Measurements from ENCODE around the gene SAMM50.

The SAMM50 gene

DNA sequence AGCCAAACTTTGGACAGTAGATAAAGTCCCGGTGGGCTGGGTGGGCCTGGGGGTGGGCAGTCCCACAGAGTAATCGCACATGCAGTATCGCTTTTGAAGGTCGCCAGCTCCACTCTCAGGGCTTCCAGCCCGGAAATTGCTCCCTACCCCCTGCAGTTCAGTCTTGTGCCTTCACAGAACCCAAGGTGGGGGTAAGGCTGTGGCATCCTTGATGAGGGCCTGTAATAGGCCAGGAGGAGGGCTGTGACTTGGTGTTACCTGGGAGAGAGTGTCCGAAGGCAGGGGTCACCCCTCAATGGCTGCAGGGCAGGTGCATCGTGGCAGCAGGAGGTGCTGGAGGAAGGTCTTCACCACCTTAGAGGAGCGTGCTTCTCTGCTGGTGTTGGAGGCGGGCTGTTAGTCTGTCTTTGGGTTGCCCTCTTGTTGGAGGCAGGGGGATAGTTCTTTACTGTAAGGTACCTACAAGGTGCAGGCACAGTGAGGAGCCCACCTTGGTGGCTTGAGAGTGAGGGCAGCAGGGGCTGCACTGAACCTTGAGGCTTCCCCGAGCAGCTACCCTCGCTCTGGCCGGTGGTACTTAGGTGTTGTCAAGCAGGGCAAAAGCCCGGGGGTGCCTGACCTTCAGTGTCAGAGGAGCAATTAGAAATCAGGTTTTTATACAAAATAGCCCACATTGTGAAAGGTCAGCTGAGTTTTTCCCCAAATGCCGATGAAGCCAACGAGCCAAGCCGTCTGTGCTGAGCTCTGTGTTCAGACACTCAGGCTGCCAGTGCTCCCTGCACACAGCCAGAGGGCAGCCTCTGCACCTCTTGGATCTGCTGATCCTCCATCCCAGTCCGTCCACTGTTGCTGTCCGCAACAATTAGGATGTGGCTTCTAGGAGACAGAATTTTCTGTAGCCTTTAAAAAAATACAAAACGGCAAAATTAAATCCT, 21.9 kb downstream of the SAMM50 start:
- DNase-seq (ENCODE audit: extremely low read depth in 1 of 2, low read depth in 1 of 2), result no peak

- no peak for DNase-seq (ENCODE audit: extremely low read depth in 1 of 2, low read depth in 1 of 2)
These were observed 23.3 kb downstream of the SAMM50 start for GRCh38 chr22:43978558-43978957.

DNA sequence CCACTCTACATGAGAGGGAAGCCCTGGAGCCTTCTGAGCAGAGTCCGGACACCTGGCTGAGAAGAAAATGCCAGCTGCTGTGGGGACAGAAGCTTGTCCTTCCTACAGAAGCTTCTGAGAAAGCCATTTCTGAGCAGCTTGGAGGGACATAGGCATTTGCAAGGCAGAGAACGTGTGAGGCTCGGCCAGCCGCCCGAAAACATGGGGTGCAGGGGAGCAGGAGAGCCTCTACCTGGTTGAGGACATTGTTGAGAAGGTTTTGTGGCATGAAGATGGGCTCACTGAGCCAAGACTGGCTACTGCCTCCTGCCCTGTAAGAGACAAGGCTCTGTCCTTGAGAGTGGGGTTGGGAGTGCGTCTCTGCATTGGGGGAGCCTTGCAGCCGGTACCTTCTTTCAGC, 25.3 kb downstream of the SAMM50 start:
- no peak for DNase-seq (ENCODE audit: extremely low read depth in 1 of 2, low read depth in 1 of 2)

DNA sequence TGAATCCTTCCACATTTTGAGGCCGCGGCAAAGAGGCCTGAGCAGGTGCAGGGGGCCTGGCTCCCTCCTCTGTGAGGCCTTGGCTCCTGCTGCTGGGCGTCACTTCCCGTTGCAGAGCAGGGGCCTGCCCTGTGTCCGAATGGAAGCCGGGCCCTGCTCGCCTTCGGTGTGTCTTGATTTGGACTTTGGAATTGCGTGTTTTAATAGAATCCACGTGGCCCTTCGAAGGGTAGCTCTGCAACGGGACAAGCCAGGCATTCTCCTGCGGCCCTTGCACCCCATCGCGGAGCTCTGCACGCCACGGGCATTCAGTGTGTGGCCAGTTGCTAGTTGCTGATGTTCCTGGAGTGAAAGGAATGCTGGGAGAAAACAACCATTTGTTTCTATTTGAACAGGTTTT, 25.8 kb downstream of the SAMM50 start:
- no peak for DNase-seq (ENCODE audit: extremely low read depth in 1 of 2, low read depth in 1 of 2)

- DNase-seq (ENCODE audit: extremely low read depth in 1 of 2, low read depth in 1 of 2), result no peak
These were observed 28.6 kb downstream of the SAMM50 start for GRCh38 chr22:43983808-43984207.

GRCh38 chr22:43985532-43985931, 30.3 kb downstream of the SAMM50 start:
- no peak for DNase-seq (ENCODE audit: extremely low read depth in 1 of 2, low read depth in 1 of 2)

GRCh38 chr22:43988116-43988820, 33.0 kb downstream of the SAMM50 start:
- no peak for DNase-seq (ENCODE audit: extremely low read depth in 1 of 2, low read depth in 1 of 2)

GRCh38 chr22:43988960-43989359, 33.7 kb downstream of the SAMM50 start:
- DNase-seq (ENCODE audit: extremely low read depth in 1 of 2, low read depth in 1 of 2), result no peak

GRCh38 chr22:43990044-43990443, 34.8 kb downstream of the SAMM50 start:
- no peak for DNase-seq (ENCODE audit: extremely low read depth in 1 of 2, low read depth in 1 of 2)

GRCh38 chr22:43991316-43992020, 36.2 kb downstream of the SAMM50 start:
- no peak for DNase-seq (ENCODE audit: extremely low read depth in 1 of 2, low read depth in 1 of 2)

DNA sequence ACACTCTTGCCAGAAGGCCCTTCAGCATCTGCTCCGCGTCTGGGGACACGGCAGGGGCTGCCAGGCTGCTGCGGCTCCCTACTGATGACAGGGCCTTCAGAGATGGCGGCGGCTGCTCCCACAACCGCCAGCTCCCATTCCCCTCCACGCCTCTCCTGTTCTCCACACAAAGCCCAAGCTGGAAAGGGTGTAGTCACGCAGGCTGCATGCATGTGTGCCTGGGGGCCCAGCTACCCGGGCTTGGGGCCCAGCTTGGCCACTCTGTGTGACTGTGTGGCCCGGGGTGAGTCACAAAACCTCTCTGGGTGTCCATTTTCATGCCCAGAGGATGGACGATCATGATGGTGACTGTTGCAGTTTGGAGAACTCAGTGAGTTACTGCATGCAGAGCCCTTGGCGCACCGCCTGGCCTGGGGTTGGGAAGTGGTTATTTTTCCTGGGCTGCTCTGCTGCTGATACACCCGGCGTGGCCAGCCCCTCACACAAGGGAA, 37.1 kb downstream of the SAMM50 start:
- no peak for DNase-seq (ENCODE audit: extremely low read depth in 1 of 2, low read depth in 1 of 2)

- peak; percentile 14 to 26 for DNase-seq (ENCODE audit: extremely low read depth in 1 of 2, low read depth in 1 of 2)
These were observed 38.0 kb downstream of the SAMM50 start for GRCh38 chr22:43993072-43993760.

- no peak for DNase-seq (ENCODE audit: extremely low read depth in 1 of 2, low read depth in 1 of 2)
These were observed 38.8 kb downstream of the SAMM50 start for GRCh38 chr22:43994006-43994405.

DNA sequence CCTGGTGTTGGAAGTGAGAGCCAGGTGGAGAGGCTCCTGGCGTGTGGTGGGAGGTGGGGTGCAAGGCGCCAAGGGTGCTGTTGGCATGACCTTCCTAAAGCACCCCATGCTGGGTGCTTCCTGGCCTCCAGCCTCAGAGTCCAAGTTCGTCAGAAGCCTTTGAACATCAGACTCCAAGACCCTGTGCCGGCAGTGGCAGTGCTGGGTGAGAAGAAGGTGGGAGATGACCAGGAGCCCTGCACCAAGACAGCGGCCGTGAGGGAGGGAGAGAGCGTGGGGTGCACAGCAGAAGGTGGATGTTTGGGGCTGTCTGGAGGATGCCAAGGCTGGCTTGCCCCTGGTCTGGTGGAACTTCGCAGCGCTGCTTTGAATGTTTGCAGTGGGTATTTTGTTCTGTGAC, 39.2 kb downstream of the SAMM50 start:
- DNase-seq (ENCODE audit: extremely low read depth in 1 of 2, low read depth in 1 of 2), result no peak

GRCh38 chr22:43995057-43995685, 39.9 kb downstream of the SAMM50 start:
- no peak for DNase-seq (ENCODE audit: extremely low read depth in 1 of 2, low read depth in 1 of 2)

DNA sequence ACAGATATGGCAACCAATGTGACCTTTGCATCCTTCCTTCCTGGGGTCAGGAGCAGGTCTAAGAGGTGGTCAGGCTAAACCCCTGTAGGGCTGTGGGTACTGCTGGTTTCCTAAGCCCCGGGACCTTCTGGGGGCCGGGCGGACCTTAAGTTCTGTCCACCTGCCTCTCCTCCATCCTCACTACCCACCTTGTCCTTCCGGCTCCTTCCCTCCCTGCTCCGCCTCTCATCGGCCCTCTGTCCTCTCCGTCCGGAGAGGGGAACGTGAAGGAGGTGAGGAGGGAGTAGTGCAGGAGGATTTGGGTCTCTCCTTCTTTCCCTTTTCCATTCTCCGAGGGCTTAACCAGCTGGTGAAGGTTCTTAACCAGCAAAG, 40.5 kb downstream of the SAMM50 start:
- no peak for DNase-seq (ENCODE audit: extremely low read depth in 1 of 2, low read depth in 1 of 2)

- peak; percentile 40 to 55 for DNase-seq (ENCODE audit: extremely low read depth in 1 of 2, low read depth in 1 of 2)
These were observed 41.1 kb downstream of the SAMM50 start for GRCh38 chr22:43996170-43996980.

- DNase-seq (ENCODE audit: extremely low read depth in 1 of 2, low read depth in 1 of 2), result no peak
These were observed 41.7 kb downstream of the SAMM50 start for GRCh38 chr22:43996981-43997265.

- DNase-seq (ENCODE audit: extremely low read depth in 1 of 2, low read depth in 1 of 2), result no peak
These were observed 43.5 kb downstream of the SAMM50 start for GRCh38 chr22:43998679-43999264.

Measured in stimulated activated CD8-positive, alpha-beta memory T cell treated with anti-CD3 and anti-CD28 coated beads, Interleukin-7, amount 100 ng/mL, for 48 hours (primary cell).